Caco-2 (cell line): Measurements from ENCODE around the gene TCOF1. TPM values are rescaled to one million over a fixed set of nuclear protein-coding genes. Genes with fewer than 3 reads are reported as not detected.

ENCODE experiments used
- BruUV-seq: library from RNA; stranded (reverse); fragments of 400-500 nt; replicated peaks from 2 replicates; lab custom pipeline; 2021; lab: Mats Ljungman, UMichigan
- CTCF ChIA-PET: fragments of 300-600 bp; sonication (Branson Sonifier 250); formaldehyde crosslinking; loops from one replicate; lab custom pipeline; 2022; ENCODE audit warnings: antibody characterized with exemption; lab: Charles Lee
- POLR2A ChIA-PET: fragments of 300-600 bp; sonication (Branson Sonifier 250); formaldehyde crosslinking; loops from one replicate; lab custom pipeline; 2022; ENCODE audit warnings: antibody characterized with exemption; lab: Charles Lee
- DNase-seq, 2 experiments: peaks; one replicate each; pipeline versions ENCODE4 v3.0.0 to v3.0.0-alpha.2; 2020 to 2022
- H3K27me3 ChIP-seq: replicated peaks from 2 replicates; pipeline ENCODE4 v1.6.0; 2011; ENCODE audit warnings: low read length; ENCODE audit not compliant: control insufficient read depth, insufficient read depth
- H3K36me3 ChIP-seq: 2 replicates; pipeline ENCODE4 v1.5.1; 2011; ENCODE audit warnings: low read length; ENCODE audit not compliant: control insufficient read depth, insufficient read depth
- H3K4me1 ChIP-seq: fragments of 250-450 bp; sonication (Bioruptor Pico); 2 replicates; pipeline ENCODE4 v1.5.1; 2020; ENCODE audit warnings: mild to moderate bottlenecking
- H3K4me3 ChIP-seq: 2 replicates; pipeline ENCODE4 v1.5.1; 2011; ENCODE audit warnings: low read depth, mild to moderate bottlenecking, control low read depth, low read length
- H3K9me3 ChIP-seq: fragments of 250-450 bp; sonication (Bioruptor Pico); 2 replicates; pipeline ENCODE4 v1.5.1; 2020; ENCODE audit warnings: mild to moderate bottlenecking, moderate library complexity
- H3K27ac Mint-ChIP-seq: one replicate; pipeline ENCODE4 v1.8.0; 2022; ENCODE audit warnings: mixed read lengths; ENCODE audit not compliant: unreplicated experiment
- H3K27me3 Mint-ChIP-seq: one replicate; pipeline ENCODE4 v1.8.0; 2022; ENCODE audit warnings: mixed read lengths; ENCODE audit not compliant: insufficient read depth, unreplicated experiment
- H3K36me3 Mint-ChIP-seq: one replicate; pipeline ENCODE4 v1.8.0; 2022; ENCODE audit warnings: mild to moderate bottlenecking, mixed read lengths; ENCODE audit not compliant: insufficient read depth, unreplicated experiment
- H3K4me1 Mint-ChIP-seq: one replicate; pipeline ENCODE4 v1.8.0; 2022; ENCODE audit warnings: low read depth, mixed read lengths; ENCODE audit not compliant: unreplicated experiment
- H3K4me3 Mint-ChIP-seq: one replicate; pipeline ENCODE4 v1.8.0; 2022; ENCODE audit warnings: mild to moderate bottlenecking, moderate library complexity, mixed read lengths; ENCODE audit not compliant: unreplicated experiment
- H3K9me3 Mint-ChIP-seq: one replicate; pipeline ENCODE4 v1.8.0; 2022; ENCODE audit warnings: mixed read lengths; ENCODE audit not compliant: unreplicated experiment
- CTCF ChIP-seq, 2 experiments: fragments of 200-600 bp in 1 of 2; IDR thresholded peaks; 1 replicate in 1 of 2; 2 replicates in 1 of 2; pipeline versions ENCODE4 v1.5.1 to v1.8.0; 2011 to 2022; ENCODE audit warnings: antibody characterized with exemption in 1 of 2, control low read depth in 1 of 2, inconsistent platforms in 1 of 2, low read depth in 1 of 2, low read length in 1 of 2, mild to moderate bottlenecking in 1 of 2, moderate library complexity in 1 of 2; ENCODE audit not compliant: insufficient read depth in 1 of 2, severe bottlenecking in 1 of 2, unreplicated experiment in 1 of 2
- intact Hi-C: fragments of 100-400 bp; cut with micrococcal nuclease; formaldehyde crosslinking; loops from one replicate; pipeline ENCODE4 v1.10.0; 2022; ENCODE audit not compliant: unreplicated experiment
- total RNA-seq: library from RNA; stranded (reverse); gene quantifications from 2 replicates; pipeline ENCODE4 v1.2.3, GENCODE V29; 2022

The TCOF1 gene
- total RNA-seq, 1 experiment from 2014 or later: 112 TPM

DNA sequence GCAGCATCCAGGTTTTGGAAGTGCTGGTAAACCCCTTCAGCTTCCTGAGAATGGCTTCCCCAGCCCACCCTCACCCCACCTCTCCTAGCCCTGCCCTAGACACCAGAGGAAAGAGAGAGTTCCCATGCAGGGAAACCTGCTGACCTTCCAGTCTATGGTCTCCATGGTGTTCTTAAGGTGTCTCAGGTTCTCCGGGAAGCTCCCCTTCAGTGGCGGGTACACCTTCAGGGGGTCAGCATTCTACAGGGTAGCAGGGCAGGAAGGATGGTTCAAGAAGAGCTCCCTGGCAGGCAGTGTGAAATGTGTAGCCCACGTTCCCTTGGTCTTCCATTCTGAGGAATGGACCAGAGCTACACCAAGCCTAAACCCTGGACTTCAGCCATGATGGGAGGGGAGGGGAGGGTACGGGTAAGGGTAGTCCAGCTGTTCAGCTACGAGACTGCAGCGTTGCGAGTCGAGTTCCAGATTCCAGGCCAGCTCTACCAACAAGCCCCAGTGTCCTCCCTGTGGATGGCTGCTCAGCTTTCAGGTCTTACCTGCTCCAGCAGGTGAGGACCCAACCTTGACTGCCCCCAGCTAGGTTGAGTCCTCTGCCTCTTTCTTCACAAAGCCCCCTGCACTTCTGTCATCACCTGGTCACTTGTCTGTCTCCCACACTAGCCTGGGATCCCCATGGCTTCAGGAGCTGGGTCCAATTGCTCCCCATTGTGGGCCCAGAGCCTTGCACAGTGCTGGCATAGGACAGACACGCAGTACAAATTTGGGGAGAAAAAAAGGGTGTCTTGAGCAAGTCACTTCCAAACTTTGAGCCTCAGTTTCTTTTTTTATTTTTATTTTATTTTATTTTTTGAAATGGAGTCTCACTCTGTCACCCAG is 47.7 kb downstream of the TCOF1 start:
- no peak overlapping the region for H3K4me3 Mint-ChIP-seq
- DNase-seq: no peak
- CTCF ChIA-PET: no interaction called here
- H3K9me3 Mint-ChIP-seq: no peaks in the 10 kb centered on the region
- no peak overlapping the region for H3K27ac Mint-ChIP-seq
- Histone ChIP-seq H3K36me3 (peaks cover 1% of the 10 kb centered on the region; the same call in 1 of the 2 replicates), H3K4me1 (peaks cover 3% of the 10 kb centered on the region), H3K27me3 (no peaks in the 10 kb centered on the region), H3K4me3 (no peak overlapping the region), H3K9me3 (no peaks in the 10 kb centered on the region)
- TF ChIP-seq CTCF (IDR thresholded peaks at IDR 0.05; ENCODE audit: insufficient read depth in 1 of 2, low read depth in 1 of 2, low read length in 1 of 2, severe bottlenecking in 1 of 2, unreplicated experiment in 1 of 2): no peak
- peaks cover 1% of the 10 kb centered on the region for H3K4me1 Mint-ChIP-seq
- no peaks in the 10 kb centered on the region for H3K27me3 Mint-ChIP-seq
- H3K36me3 Mint-ChIP-seq: peaks cover 36% of the 10 kb centered on the region
- BruUV-seq: no TSS peak
- POLR2A ChIA-PET: no interaction called here
- intact Hi-C loops: no loop called here

DNA sequence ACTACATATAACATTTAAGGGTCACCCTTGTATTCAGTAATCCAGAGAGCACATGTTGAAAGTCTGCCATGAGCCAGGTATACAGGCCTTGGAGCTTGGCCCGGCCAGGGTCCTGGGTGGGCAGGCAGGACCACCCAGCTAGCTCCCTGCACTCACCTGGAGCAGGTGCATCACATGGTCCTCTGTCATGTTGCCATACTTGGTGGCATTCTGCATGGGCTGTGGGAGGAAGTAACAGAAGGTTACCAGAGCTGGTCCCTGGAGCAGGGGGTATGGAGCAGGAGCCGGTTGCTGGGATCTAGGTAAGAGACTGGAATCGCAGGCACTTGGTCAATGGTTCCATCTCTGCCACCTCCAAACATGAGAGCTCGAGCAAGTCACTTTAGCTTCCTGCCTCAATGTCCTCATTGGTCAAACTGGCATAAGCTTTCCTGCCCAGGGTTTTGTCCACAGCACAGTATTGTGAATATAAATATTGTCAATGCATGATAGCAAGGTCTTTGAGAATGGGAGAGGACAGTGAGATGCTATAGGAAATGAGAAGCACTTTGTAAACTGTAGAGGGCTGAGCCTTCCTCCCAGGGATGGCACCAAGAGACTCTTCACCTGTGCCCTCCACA is 48.7 kb downstream of the TCOF1 start:
- Mint-ChIP-seq H3K27me3 (no peaks in the 10 kb centered on the region), H3K27ac (no peak overlapping the region), H3K9me3 (no peaks in the 10 kb centered on the region), H3K4me3 (no peak overlapping the region), H3K36me3 (peaks cover 36% of the 10 kb centered on the region), H3K4me1 (peaks cover 7% of the 10 kb centered on the region)
- ChIA-PET POLR2A (no interaction called here), CTCF (interaction anchor here (0.6 kb wide), 1 partner anchor 340 kb away, joined by 3 read pairs; no protein-coding TSS in a partner anchor)
- no TSS peak for BruUV-seq
- intact Hi-C loops: no loop called here
- TF ChIP-seq CTCF (IDR thresholded peaks at IDR 0.05; ENCODE audit: insufficient read depth in 1 of 2, low read depth in 1 of 2, low read length in 1 of 2, severe bottlenecking in 1 of 2, unreplicated experiment in 1 of 2): no peak
- DNase-seq: no peak
- no peaks in the 10 kb centered on the region for H3K27me3 ChIP-seq
- peaks cover 6% of the 10 kb centered on the region for H3K4me1 ChIP-seq
- H3K9me3 ChIP-seq: no peaks in the 10 kb centered on the region
- peaks cover 1% of the 10 kb centered on the region; the same call in 1 of the 2 replicates for H3K36me3 ChIP-seq
- no peak overlapping the region for H3K4me3 ChIP-seq

DNA sequence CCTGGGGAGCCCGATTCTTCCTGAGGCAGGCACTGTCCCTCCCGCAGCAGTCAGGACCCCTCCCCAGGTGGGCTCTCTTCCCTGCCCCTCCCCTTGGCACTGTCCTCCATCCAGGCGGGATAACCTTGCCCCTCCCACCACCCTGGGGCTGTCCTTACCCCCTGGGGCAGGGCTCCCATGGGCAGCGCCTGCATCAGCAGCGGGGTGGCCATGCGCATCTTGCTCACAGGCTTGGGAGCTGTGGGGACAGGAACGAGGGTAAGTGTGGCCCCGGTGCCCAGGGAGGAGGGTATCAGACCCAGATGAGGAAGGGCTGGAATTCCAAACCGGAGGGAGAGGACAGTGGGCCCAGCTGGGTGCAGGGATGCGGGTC is 49.2 kb downstream of the TCOF1 start:
- Histone ChIP-seq H3K9me3 (no peaks in the 10 kb centered on the region), H3K4me1 (peaks cover 6% of the 10 kb centered on the region), H3K27me3 (no peaks in the 10 kb centered on the region), H3K4me3 (no peak overlapping the region), H3K36me3 (peaks cover 1% of the 10 kb centered on the region; the same call in 1 of the 2 replicates)
- Mint-ChIP-seq H3K9me3 (no peaks in the 10 kb centered on the region), H3K4me3 (no peak overlapping the region), H3K27me3 (no peaks in the 10 kb centered on the region), H3K27ac (no peak overlapping the region), H3K4me1 (peaks cover 7% of the 10 kb centered on the region), H3K36me3 (peaks cover 31% of the 10 kb centered on the region)
- POLR2A ChIA-PET: no interaction called here
- TF ChIP-seq CTCF (IDR thresholded peaks at IDR 0.05; ENCODE audit: insufficient read depth in 1 of 2, low read depth in 1 of 2, low read length in 1 of 2, severe bottlenecking in 1 of 2, unreplicated experiment in 1 of 2): no peak
- CTCF ChIA-PET: no interaction called here
- intact Hi-C loops: no loop called here
- DNase-seq: no peak
- BruUV-seq: no TSS peak
